GM18511 (cell line): ENCODE measurements around the gene TMEM14A.

Experiments used
- ATAC-seq: cut with Tn5 transposase; IDR thresholded peaks from one replicate; pipeline ENCODE4 v1.9.1; 2021; ENCODE audit warnings: mild to moderate bottlenecking, moderate library complexity; ENCODE audit not compliant: unreplicated experiment

The TMEM14A gene

GRCh38 chr6:52670502-52671409, at the start of gene TMEM14A:
TSS of gene TMEM14A (plus strand) at chr6:52671113. CDS start at chr6:52677103, 5,990 bp downstream.
- peak; percentile 97 for ATAC-seq

- ATAC-seq: no peak
These were observed 49.3 kb upstream of the TMEM14A start for GRCh38 chr6:52621631-52622030.

- no peak for ATAC-seq
These were observed 48.1 kb upstream of the TMEM14A start for GRCh38 chr6:52622810-52623209.

- no peak for ATAC-seq
These were observed 38.9 kb upstream of the TMEM14A start for GRCh38 chr6:52632011-52632410.

- ATAC-seq: no peak
These were observed 36.7 kb upstream of the TMEM14A start for GRCh38 chr6:52634211-52634610.

- ATAC-seq: no peak
These were observed 35.8 kb upstream of the TMEM14A start for GRCh38 chr6:52635049-52635577.

GRCh38 chr6:52636830-52637229, 34.1 kb upstream of the TMEM14A start:
- ATAC-seq: no peak

- no peak for ATAC-seq
These were observed 31.4 kb upstream of the TMEM14A start for GRCh38 chr6:52639493-52639892.

GRCh38 chr6:52640170-52640569, 30.7 kb upstream of the TMEM14A start:
- ATAC-seq: no peak

GRCh38 chr6:52640916-52641315, 30.0 kb upstream of the TMEM14A start:
- ATAC-seq: no peak

GRCh38 chr6:52641388-52641787, 29.5 kb upstream of the TMEM14A start:
- no peak for ATAC-seq

- no peak for ATAC-seq
These were observed 29.1 kb upstream of the TMEM14A start for GRCh38 chr6:52641826-52642225.

GRCh38 chr6:52642368-52642767, 28.5 kb upstream of the TMEM14A start:
- ATAC-seq: no peak

- no peak for ATAC-seq
These were observed 27.8 kb upstream of the TMEM14A start for GRCh38 chr6:52643158-52643557.

- no peak for ATAC-seq
These were observed 26.7 kb upstream of the TMEM14A start for GRCh38 chr6:52644253-52644652.

- ATAC-seq: no peak
These were observed 24.9 kb upstream of the TMEM14A start for GRCh38 chr6:52645976-52646375.

- ATAC-seq: no peak
These were observed 23.7 kb upstream of the TMEM14A start for GRCh38 chr6:52647199-52647598.

- ATAC-seq: no peak
These were observed 21.3 kb upstream of the TMEM14A start for GRCh38 chr6:52649536-52650160.

GRCh38 chr6:52650941-52651340, 20.0 kb upstream of the TMEM14A start:
- ATAC-seq: no peak

- no peak for ATAC-seq
These were observed 17.8 kb upstream of the TMEM14A start for GRCh38 chr6:52653151-52653550.

GRCh38 chr6:52654007-52654406, 16.9 kb upstream of the TMEM14A start:
- no peak for ATAC-seq

GRCh38 chr6:52654592-52654991, 16.3 kb upstream of the TMEM14A start:
- ATAC-seq: no peak
